HG03095 (cell line): ENCODE results near the gene NRROS.
"Not testable (repeated sequence)": the region's sequence is repeated elsewhere in the genome, so short reads cannot be mapped to it uniquely, and the experiment has no call there.

Experiments
- ATAC-seq: cut with Tn5 transposase; IDR thresholded peaks from one replicate; pipeline ENCODE4 v1.9.1; 2021; ENCODE audit warnings: moderate library complexity; ENCODE audit not compliant: unreplicated experiment

Gene NRROS

GRCh38 chr3:196639483-196640296 is at the start of gene NRROS:
TSS of gene NRROS (plus strand) at chr3:196639694. CDS start at chr3:196654540, 14,846 bp downstream.
- peak; percentile 45 for ATAC-seq

- ATAC-seq, result no peak
These were observed 49.2 kb upstream of the NRROS start for GRCh38 chr3:196590279-196590678.

DNA sequence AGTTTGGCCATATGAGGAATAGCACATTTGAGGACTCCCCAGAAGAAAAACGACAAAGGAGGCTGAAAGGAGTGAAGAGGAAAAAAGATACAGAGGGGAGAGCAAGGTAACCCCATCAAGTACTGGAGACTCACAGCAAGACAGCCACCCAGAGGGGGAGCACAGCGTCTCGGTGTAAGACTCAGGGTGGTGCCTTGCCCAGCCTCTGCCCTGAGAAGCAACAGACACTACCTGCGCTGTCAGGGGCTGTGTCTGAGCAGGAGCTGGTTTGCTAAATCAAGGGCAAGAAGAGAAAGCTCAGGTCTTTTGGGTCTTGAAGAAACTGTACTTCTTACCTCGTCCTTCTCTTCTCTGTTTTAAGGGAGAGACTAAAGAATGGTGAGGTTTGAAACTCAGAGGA is 43.1 kb upstream of the NRROS start:
- ATAC-seq, result no peak

DNA sequence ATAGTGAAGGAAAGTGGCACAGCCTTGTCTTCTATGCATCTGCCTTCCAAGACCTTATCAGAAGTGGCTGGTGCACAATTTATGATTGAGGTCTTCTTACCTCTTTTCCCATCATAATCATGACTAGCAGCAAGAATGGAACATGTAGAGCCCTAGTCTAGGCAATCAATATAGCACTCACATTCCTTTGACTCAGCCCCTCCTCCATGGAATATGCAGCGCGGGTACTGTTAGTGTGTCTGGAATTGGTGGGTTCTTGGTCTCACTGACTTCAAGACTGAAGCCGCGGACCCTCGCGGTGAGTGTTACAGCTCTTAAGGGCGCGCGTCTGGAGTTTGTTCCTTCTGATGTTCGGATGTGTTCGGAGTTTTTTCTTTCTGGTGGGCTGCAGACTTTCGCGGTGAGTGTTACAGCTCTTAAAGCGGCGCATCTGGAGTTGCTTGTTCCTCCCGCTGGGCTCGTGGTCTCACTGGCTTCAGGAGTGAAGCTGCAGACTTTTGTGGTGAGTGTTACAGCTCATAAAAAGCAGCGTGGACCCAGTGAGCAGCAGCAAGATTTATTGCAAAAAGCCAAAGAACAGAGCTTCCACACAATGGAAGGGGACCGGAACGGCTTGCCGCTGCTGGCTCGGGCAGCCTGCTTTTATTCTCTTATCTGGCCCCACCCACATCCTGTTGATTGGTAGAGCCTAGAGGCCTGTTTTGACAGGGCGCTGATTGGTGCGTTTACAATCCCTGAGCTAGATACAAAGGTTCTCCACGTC is 41.3 kb upstream of the NRROS start:
- not testable (repeated sequence) for ATAC-seq

DNA sequence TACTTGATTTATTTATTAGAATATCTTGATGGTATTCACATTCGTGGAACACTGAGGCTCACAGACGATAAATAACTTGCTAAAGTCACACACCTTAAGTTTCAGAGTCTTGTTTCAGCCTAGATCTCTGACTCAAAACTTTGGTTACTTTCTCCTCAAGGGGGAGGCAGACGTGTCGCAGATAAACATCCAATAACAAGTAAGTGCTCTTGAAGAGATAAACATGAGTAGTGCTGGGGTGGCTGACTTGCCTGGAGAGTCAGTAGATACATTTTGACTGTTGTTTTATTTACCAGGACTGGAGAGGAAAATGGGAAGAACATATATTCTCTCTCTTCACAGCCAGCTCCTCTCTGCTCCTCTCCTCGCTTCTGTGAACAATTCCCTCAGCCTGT is 39.8 kb upstream of the NRROS start:
- ATAC-seq, result no peak

GRCh38 chr3:196600359-196600758 is 39.1 kb upstream of the NRROS start:
- no peak for ATAC-seq

GRCh38 chr3:196602673-196603072 is 36.8 kb upstream of the NRROS start:
- ATAC-seq, result no peak

- ATAC-seq, result no peak
These were observed 35.8 kb upstream of the NRROS start for GRCh38 chr3:196603683-196604082.

GRCh38 chr3:196604548-196604947 is 34.9 kb upstream of the NRROS start:
- no peak for ATAC-seq

DNA sequence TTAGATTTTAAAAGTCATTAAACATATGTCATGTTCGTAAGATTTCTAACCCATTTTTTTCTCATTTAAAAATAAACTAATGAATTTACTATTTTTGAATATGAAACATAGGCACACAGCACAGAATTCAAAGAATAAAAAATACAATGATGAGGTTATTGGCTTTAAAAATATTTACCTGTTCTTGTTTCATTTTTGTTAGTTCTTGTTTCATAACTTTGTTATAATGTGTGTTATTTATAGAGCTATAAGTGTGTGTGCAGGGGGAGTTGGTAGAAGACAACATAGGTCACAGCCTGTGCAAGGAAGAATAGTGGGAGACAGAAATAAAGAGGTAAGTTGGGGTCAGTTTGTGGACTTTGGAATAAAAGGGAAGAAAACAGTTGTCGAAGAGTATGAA is 30.8 kb upstream of the NRROS start:
- no peak for ATAC-seq

DNA sequence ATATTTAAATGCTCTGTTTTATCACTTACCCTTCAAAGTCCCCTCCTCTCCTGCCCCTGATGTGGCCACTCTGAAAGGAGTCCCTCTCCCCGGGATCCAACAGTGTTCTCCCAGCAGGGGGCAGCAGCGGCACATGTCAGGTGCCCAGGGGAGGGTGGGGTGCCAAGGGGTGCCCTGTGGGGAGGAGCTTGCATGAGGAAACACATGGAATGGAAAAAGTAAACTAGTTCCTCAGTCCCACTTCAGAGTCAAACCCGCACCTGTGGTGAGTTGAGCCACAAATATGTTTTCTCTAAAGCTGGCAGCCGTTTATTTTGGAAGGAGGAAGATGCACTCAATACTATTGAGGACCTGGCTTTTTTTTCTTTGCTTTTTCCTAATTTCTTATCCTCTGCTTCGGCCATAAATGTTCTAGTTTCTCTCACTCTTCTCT is 30.1 kb upstream of the NRROS start:
- no peak for ATAC-seq

DNA sequence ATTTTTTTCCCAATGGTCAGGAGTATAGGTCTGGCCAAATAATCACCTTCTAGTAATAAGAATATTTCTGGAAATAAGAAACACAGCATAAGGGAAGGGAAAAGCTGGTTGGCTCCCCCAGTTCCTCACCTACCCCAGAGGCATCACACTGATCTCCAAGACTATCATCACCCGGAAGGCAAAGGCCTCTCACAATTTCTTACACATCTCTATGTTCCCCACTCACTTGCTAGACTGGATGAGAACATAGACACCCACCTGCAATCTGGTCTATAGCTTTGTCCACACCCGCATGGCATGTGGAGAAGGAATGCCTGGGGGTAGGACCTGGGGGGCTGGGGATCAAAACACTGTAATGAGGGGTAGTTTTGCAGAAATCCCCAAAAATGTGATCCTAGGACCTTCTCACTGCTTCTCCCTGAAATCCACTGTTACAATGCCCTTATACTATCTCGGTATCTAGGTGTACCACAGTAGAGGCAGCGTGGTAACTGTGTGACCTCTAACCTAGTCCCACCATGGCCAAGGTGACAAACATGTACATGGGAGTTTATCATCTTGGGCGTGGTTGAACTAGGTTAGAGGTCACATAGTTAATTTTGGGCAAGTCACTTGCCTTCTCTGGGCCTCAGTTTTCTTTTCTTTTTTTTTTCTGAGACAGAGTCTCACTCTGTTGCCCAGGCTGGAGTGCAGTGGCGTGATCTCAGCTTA is 29.5 kb upstream of the NRROS start:
- no peak for ATAC-seq

DNA sequence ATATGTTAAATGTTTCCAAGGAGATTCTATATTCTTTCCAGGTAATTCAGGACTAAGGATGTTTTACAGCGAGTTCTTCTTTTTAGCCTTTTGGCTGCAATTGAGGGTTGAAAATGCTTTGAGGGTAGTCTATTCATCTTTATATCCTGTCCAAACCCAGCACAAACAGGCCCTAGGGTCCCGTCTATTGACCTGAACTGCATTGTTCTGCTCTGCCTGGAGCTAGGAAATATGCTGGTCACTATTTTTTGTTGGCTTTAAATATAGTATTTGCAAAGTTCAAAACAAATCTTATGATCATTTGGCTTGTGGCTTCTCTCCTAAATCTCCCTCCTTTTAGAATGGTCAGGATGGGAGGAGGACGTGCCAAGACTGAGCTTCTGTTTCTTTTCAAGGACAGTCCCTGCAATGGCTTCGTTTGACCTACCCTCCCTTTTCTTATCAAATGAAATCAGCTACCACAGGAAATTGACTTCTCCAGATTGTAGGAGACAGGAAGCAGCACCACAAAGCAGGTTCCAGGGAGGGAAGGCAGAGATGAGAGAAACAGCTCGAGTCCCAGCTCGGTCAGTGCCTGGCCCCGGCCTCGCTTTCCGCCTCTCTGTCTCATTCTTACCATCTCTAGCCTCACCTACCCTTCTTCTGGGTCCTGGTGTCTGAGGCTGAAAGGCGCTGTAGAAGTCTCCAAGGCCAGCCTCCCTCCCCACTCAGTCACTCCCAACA is 27.6 kb upstream of the NRROS start:
- no peak for ATAC-seq

DNA sequence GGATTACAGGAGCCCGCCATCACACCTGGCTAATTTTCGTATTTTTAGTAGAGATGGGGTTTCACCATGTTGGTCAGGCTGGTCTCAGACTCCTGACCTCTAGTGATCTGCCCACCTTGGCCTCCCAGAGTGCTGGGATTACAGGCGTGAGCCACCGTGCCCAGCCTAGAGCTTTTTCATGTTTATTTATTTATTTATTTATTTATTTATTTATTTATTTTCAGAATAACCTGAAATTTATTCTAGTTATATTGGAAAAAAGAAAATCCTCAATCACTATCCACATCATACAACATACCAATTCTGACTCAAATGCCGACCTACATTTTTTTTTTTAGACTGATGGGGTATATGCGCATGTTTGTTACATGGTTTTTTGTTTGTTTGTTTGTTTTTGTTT is 24.3 kb upstream of the NRROS start:
- not testable (repeated sequence) for ATAC-seq

DNA sequence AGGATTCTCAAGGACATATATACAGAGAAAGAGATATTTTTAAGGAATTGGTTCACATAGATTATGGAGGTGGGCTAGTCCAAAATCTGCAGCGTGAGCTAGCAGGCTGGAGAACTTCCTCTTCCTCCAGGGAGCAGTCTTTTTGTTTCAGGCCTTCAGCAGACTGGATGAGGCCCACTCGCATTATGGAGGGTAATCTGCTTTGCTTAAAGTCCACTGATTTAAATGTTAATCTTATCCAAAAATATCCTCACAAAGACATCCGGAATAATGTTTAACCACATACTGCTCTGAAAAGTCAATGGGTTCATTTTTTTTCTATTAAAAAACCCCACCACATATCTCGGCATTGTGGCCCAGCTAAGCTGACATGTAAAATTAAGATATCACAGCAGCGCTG is 22.2 kb upstream of the NRROS start:
- ATAC-seq, result no peak

DNA sequence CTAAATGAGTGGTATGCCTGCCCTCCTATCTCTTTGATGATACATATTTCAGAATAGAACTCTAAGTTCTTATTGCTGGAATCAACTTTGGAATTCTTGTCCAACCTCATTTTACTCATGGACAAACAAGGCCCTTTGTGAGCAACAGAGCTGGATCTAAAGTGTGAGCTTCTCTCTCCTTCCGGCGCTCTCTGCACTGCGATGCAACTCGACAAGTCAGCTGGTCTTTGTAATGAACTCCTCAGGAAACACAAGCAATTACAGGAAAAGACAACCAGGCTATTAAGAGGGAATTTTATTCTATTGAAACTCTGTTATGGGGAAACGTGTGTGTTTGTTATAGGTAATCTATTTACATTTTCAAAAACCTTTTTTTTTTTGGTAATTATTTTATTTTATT is 20.3 kb upstream of the NRROS start:
- ATAC-seq, result no peak

DNA sequence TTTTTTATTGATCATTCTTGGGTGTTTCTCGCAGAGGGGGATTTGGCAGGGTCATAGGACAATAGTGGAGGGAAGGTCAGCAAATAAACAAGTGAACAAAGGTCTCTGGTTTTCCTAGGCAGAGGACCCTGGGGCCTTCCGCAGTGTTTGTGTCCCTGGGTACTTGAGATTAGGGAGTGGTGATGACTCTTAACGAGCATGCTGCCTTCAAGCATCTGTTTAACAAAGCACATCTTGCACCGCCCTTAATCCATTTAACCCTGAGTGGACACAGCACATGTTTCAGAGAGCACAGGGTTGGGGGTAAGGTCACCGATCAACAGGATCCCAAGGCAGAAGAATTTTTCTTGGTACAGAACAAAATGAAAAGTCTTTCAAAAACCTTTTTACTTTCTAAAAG is 19.9 kb upstream of the NRROS start:
- not testable (repeated sequence) for ATAC-seq

DNA sequence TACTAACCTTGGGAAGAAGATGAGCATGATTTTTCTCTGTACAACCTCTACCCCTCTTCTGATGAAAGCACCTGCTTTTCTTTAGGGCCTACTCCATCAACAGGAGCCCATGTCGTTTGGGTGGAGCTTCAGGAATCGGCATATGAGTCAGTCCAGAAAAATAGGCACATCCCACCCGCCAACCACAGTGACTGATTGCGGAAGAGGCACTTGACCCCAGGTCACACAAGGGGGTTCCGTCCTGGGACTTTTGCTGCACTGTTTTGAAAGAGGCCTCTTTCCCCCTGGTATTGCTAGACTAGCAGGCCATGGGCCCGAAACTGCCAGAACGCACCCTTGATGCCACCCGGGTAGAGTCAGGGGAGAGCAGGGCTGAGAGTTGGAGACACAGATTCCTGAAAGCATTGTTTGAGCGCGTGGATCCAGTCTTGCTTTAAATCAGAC is 19.3 kb upstream of the NRROS start:
- ATAC-seq, result peak; percentile 52

DNA sequence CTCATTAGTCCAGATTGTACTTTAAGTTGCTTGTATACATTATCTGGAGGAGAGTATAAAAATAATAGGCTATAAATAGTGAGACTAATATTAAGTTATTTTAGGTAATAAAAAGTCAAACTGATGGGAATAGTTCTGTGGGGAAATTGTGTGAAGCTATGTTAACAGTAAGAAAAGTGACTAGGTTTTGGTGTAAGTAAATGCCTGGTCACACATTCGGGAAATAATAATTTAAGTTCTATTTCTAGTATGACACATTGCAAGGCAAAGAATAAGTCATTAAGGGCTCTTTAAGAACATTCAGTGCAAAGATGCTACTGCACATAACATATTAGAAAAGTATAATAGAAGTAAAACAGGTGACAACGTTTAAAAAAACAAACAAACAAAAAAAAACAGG is 18.8 kb upstream of the NRROS start:
- ATAC-seq, result no peak

DNA sequence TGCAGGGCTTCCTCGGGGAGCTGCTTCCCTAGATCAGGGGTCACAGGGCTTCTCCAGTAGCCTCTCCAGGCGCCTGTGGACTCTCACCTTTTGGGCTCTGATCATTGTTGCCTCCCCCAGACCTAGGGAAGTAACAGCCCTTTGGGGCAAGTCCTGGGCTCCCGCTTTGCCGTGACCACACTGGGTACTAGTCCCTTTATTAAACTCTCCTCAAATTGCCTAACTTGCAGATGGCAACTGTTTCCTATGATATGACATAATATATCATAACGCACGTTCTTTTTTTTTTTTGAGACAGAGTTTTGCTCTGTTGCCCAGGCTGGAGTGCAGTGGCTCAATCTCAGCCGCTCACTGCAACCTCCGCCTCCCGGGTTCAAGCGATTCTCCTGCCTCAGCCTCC is 17.9 kb upstream of the NRROS start:
- no peak for ATAC-seq
